ENCODE data around the gene OR2D3.
A peak's percentile ranks its signal among the peaks of the same experiment; 100 is the strongest.
"Not testable (repeated sequence)": the region's sequence is repeated elsewhere in the genome, so short reads cannot be mapped to it uniquely, and the experiment has no call there.

Gene OR2D3, protein sequence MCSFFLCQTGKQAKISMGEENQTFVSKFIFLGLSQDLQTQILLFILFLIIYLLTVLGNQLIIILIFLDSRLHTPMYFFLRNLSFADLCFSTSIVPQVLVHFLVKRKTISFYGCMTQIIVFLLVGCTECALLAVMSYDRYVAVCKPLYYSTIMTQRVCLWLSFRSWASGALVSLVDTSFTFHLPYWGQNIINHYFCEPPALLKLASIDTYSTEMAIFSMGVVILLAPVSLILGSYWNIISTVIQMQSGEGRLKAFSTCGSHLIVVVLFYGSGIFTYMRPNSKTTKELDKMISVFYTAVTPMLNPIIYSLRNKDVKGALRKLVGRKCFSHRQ

DNA sequence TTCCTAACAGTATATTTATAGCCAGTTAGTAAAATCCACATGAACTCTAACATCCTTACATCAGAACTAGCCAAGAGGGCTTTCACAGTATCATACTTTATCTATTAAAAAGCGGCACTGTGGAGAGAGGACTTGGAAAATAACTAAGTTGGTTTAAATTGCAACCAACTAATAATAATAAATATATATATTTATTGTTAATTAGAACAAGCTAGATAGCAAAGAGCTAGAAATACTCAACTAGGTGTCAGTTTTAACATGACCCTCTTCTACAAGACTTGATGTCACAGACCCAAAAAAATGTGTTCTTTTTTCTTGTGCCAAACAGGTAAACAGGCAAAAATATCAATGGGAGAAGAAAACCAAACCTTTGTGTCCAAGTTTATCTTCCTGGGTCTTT, at the start of gene OR2D3:
TSS of gene OR2D3 (plus strand) at position 301 of the 400 bp plus-strand sequence. CDS start at position 301, 0 bp downstream.
- DNase-seq: no peak

GRCh38 chr11:6871278-6871677, 49.5 kb upstream of the OR2D3 start:
- DNase-seq: no peak

DNA sequence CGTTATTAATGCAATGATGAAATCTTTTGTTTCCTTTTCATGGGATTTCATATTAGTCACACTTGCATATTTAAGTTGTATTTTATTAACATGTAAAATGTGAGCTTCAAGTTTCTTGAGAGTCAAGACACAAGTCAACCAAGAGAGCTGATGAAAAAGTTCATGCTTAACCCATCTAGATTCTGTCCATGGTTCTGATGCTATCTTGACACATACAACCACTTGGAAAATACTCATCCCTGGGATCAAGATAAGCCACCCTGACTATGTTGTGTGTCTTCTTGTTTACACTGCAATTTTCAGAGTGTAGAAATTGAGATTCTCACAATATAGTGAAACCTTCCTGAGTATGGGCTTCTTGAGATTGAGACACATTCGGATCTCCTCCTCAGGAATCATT, 45.0 kb upstream of the OR2D3 start:
- no peak for DNase-seq

- no peak for DNase-seq
Observed at GRCh38 chr11:6876325-6876724, 44.5 kb upstream of the OR2D3 start, which contains the start of gene OR10A4. TSS of gene OR10A4 (plus strand) at chr11:6876625. CDS start at chr11:6876648, 23 bp downstream.

DNA sequence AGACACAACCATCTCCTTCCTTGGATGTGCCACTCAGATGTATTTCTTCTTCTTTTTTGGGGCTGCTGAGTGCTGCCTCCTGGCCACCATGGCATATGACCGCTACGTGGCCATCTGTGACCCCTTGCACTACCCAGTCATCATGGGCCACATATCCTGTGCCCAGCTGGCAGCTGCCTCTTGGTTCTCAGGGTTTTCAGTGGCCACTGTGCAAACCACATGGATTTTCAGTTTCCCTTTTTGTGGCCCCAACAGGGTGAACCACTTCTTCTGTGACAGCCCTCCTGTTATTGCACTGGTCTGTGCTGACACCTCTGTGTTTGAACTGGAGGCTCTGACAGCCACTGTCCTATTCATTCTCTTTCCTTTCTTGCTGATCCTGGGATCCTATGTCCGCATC, 43.9 kb upstream of the OR2D3 start:
- DNase-seq: no peak

GRCh38 chr11:6882751-6883150, 38.1 kb upstream of the OR2D3 start:
- DNase-seq: no peak

- not testable (repeated sequence) for DNase-seq
Observed at GRCh38 chr11:6887711-6888110, 33.1 kb upstream of the OR2D3 start.

DNA sequence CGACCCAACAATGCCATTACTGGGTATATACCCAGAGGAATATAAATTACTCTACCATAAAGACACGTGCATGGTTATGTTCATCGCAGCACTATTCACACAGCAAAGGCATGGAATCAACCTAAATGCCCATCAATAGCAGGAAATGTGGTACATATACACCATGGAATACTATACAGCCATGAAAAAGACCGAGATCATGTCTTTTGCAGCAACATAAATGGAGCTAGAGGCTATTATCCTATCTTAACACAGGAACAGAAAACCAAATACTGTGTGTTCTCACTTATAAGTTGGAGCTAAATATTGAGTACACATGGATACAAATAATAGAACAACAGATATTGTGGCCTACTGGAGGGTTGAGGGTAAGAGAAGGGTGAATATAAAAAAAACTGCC, 32.0 kb upstream of the OR2D3 start:
- no peak for DNase-seq

- DNase-seq: no peak
Observed at GRCh38 chr11:6889835-6890234, 31.0 kb upstream of the OR2D3 start.

- DNase-seq: no peak
Observed at GRCh38 chr11:6892400-6892799, 28.4 kb upstream of the OR2D3 start, which contains the start of gene OR2D2. TSS of gene OR2D2 (minus strand) at chr11:6892500. CDS start at chr11:6892500, 0 bp downstream.

DNA sequence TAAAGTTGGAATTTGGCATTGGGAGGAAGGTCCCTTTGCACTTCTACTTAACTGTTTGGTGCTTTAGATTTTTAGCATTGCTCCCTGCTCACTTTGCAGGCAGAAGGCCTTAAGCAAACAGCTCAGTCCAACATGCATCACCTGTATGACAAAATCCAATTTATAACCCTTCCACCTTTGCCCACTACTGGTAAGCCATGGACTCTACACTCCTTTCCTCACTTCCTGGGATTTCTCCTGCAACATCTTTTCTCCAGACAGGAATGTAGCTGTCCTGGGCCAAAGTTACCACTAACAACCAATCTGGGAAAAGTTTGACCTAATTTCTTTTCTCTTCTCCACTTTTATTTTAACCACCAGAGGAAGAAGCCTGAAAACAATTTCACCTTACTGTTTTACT, 26.7 kb upstream of the OR2D3 start:
- DNase-seq: no peak

DNA sequence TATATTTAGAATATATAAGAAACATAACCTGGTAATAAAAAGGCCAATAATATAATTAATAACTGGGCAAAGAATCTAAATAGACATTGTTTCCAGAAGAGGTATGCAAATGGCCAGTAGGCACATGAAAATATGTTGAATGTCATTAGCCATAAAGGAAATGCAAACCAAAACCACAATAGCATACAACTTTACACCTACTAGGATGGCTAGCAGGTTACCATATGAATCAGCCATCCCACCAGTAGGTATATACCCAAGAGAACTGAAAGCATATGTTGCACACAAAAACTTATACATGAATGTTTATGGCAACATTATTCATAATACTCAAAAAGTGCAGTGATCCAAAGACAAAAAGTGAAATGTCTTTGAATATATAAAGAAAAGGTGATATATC, 25.8 kb upstream of the OR2D3 start:
- no peak for DNase-seq

GRCh38 chr11:6898911-6899310, 21.9 kb upstream of the OR2D3 start:
- DNase-seq: no peak

GRCh38 chr11:6900327-6900999, 20.3 kb upstream of the OR2D3 start:
- no peak for DNase-seq

DNA sequence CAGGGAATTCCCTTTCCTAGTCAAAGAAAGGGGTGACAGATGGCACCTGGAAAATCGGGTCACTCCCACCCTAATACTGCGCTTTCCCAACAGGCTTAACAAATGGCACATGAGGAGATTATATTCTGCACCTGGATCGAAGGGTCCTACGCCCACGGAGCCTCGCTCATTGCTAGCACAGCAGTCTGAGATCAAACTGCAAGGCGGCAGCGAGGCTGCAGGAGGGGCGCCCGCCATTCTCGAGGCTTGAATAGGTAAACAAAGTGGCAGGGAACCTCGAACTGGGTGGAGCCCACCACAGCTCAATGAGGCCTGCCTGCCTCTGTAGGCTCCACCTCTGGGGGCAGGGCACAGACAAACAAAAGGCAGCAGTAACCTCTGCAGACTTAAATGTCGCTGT, 16.0 kb upstream of the OR2D3 start:
- not testable (repeated sequence) for DNase-seq

DNA sequence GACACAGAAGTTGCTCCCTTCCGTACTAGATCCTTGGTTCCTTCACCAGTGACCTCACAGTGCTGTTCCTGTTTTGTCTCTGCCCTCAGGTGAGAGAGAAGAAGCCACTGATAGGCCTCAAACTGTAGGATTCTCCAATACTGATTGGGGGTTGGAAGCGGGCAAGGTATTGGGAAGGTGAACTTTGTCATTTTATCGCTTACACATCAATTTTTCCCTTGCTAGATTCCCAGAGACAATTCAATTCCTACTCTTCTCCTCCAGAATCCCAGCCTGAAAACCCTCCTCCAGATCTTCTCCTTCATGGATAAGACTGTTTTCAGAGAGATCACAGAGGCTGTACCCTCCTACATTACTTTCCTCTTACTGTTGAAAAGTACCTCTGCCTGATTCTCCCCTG, 9.4 kb upstream of the OR2D3 start:
- DNase-seq: no peak

DNA sequence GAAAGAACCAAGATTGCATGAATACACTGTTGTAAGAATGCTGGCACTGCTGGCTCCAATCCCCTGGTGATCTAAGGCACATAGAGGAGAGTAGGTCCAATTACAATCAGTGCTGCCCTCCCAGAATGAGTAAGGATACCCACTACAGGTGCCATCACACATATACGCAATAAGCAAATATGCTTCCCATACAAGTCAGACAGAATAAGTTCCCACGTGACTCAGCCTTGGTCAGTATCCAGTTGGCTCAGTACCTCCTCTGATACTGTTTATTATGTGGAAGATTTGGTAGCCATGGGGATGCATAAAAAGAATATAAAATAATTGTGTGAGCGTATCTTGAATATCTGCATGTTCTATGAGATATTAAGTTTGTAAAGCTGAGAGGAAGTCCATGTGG, 8.9 kb upstream of the OR2D3 start:
- DNase-seq: no peak

DNA sequence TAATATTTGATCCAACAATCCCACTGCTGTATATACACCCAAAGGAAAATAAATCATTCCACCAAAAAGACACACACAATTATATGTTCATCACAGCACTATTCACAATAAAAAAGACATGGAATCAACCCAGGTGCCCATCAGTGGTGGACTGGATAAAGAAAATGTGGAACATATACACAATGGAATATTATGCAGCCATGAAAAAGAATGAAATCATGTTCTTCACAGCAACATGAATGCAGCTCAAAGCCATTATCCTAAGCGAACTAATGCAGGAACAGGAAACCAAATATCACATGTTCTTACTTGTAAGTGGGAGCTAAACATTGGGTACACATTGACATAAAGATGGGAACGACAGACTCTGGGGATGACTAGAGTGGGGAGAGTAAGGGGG, 1.1 kb upstream of the OR2D3 start:
- DNase-seq: no peak

- DNase-seq: no peak
Observed at GRCh38 chr11:6925007-6925577, 4.3 kb downstream of the OR2D3 start.

DNA sequence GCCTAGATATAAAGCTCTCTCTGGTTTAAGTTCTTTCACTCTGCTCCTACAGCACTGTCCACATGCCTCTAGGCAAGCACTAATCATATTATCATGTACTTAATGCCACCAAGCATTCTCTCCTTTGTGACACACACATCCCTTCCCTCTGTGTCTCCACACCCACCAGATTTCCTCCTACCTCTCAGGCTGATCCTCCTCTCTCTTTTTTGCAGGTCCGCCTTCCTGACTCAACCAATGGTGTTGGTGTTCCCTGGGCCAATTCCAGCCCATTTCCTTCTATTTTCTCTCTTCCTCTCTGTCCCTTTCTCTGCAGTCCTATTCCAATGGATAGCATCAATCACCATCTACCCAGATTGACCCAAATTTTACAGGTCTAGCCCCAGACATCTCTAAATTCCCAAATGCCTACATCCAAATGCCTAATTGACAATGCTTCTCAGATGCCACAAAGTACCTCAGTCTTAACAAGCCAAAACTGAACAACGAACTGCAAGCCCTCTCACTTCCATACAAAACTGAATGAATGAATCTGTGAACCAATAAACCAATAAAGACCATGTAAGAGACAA, 4.9 kb downstream of the OR2D3 start:
- no peak for DNase-seq

GRCh38 chr11:6926208-6927029, 5.6 kb downstream of the OR2D3 start, which contains the start of gene ZNF215:
TSS of gene ZNF215 (plus strand) at chr11:6926426. CDS start at chr11:6932273, 5,847 bp downstream.
- peak; percentile 18 to 59 for DNase-seq

GRCh38 chr11:6927030-6927617, 6.3 kb downstream of the OR2D3 start:
- no peak for DNase-seq

All from stimulated activated CD4-positive, alpha-beta T cell treated with anti-CD3 and anti-CD28 coated beads, Interleukin-2, amount 100 ng/mL, for 24 hours (primary cell).